ENCODE results near the gene UGT2B7.
"Not testable (repeated sequence)": the region's sequence is repeated elsewhere in the genome, so short reads cannot be mapped to it uniquely, and the experiment has no call there.

UGT2B7 gene

DNA sequence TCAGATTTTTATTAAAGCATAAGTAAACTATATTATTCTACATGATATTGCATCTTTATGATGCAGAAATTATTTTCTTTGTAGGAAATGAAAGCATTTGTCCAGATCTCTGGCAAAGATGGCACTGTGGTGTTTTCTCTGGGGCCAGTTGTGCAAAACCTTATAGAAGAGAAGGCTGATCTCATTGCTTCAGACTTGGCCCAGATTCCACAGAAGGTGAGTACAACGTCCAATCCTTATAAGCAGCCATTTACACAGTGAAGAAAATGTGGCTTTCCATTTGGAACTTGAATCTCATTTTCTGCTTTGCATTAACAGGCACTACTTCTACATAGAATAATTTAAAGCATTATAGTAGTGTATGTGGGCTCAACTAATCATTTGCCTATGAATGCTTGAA is 6.9 kb upstream of the UGT2B7 start:
- no peak for DNase-seq

DNA sequence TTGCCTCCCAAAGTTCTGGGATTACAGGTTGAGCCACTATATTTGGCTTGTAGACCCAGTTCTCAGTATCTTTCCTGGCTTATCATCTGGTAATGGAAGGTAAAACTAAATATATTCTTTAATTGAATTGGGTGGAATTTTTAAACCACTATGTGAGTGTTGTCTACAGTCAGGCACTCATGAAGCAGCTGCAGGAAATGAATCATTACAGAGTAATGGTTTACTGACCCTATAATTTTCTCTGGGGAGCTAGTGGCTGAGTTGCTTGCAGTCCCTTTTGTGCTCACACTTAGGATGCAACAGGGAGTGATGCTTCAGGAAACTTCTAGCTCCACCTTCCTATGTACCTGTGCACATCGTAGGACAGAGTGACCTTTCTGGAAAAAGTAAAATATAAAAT is 4.1 kb upstream of the UGT2B7 start:
- DNase-seq, result no peak

DNA sequence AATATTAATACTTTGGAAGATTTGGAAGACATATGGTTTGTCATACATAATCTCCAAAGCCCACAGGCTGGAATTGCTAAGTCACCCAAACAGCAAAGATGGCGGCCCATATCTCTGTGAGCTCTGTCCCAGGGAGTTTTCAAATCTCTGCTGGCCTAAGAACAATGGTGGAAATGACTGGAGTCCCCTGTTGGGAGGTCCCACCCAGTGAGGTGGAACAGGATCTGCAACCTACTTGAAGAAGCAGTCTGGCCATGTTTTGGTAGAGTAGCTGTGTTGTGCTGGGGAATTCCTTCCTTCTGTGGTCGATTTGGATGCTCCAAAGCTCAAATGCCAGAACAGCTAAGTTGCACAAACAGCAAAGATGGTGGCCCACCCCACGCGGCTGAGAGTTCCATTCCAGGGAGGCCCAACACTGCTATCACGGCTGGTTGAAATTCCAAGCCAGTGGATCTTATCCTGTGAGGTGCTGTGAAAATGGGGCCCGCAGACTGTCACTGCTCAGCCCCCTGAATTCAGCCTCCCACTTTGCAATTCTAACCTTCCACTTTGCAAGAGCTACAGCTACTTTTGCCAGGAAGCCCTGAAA is 3.2 kb upstream of the UGT2B7 start:
- no peak for DNase-seq

DNA sequence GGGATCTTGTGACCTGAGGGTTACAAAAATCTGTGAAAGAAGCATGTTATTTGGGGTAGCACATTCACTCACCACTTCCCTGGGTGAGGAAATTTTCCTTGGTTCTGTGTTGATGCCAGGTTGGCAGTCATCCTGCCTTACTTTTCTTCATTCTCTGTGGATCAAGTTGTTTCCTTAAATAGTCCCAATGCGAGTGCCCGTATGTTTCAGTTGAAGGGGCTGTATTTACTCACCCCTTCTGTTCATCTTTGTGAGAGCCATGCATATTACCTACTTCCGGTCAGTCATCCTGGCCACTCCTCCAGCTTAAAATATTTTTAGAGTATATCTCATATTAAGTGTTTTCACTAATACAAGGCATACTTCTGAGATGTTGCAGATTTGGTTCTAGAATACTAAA is 2.6 kb upstream of the UGT2B7 start:
- DNase-seq, result no peak

DNA sequence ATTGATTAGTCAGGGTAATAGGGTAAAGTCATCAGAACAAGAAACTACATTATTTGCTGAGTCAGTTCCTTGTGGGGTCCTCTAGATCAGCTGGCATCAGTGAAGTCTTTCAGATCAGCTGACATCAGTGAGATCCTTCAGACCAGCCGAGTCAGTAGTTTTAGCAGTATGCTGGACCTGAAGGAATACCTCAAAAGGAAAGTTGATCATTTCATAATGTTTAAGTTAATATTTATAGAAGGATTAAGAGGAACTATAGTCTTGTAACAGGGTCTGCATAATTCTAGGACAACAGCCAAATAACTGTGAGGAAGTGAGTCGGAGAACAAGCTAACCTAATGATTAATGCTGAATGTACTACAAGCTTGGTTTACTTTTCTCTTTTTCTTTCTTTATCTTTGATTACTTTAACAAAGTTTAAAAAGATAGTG is 958 bp upstream of the UGT2B7 start:
- DNase-seq, result no peak

DNA sequence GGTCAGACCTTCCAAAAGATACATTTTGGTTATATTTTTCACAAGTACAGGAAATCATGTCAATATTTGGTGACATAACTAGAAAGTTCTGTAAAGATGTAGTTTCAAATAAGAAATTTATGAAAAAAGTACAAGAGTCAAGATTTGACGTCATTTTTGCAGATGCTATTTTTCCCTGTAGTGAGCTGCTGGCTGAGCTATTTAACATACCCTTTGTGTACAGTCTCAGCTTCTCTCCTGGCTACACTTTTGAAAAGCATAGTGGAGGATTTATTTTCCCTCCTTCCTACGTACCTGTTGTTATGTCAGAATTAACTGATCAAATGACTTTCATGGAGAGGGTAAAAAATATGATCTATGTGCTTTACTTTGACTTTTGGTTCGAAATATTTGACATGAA is 536 bp downstream of the UGT2B7 start:
- DNase-seq, result no peak

DNA sequence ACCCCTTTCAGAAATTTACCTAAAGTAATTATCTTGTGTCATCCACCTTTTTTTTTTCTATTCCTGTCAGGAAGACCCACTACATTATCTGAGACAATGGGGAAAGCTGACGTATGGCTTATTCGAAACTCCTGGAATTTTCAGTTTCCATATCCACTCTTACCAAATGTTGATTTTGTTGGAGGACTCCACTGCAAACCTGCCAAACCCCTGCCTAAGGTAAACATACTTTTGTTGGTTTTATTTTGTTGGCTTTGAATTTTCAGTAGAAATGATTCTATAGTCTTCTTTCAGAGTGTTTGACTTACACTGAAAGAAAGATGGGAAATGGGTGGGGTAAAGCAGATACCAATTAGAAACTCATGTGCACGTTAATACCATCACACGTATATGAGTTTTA is 2.2 kb downstream of the UGT2B7 start:
- no peak for DNase-seq

DNA sequence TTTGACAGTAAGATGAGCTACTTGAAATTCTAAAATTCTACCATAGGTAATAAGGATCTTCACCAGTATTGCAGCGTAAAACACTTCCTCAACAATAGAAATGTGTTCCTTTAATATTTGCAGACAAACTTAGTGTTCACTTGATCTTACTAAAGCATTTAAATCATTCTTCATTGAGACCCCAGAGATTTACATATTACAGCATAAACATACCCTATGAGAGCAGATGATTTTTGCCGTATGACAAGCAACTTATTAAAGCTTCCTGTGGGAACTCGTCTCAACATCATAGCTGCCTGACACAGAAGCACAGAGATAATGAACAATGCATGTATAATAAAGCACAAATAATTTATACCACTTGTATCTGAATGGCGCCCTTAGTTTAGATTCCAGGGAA is 3.6 kb downstream of the UGT2B7 start:
- DNase-seq, result no peak

DNA sequence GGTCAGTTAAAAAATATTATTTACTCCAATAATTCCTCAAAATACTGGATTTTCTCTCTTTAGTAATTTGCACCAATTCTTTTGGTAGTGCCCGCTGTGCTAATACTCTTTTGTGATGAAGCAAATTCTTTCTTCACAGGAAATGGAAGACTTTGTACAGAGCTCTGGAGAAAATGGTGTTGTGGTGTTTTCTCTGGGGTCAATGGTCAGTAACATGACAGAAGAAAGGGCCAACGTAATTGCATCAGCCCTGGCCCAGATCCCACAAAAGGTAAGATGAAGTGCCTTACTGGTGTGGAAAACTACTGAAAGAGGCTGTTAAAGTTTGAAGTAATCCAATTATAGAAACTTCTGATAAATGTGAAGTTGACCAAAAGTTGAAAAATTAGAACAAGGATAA is 6.4 kb downstream of the UGT2B7 start:
- not testable (repeated sequence) for DNase-seq

DNA sequence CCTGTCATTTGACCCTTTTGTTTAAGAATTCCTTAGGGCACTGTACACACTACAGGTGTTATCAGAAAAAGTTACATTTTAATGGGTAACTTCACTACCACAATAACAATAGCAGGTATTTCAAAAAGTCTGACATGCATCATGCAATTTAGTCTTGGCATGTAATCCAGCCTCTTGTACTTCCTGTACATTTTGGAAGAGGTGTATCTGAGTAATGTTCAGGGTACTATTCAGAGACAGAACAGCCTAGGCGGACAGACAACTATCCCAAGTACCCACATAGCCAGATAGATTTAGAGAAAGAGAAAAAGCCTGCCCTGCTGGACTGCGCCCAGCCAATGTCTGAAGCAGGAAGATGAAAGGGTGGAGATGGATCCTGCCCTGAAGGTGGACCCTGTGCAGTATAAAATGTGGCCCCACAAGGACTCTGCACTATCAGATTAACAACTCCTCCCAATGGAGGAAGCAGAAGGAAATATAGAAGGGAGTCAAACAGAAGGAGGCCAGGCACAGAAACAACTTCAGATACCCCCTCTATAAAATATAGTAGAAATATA is 8.5 kb downstream of the UGT2B7 start:
- no peak for DNase-seq

DNA sequence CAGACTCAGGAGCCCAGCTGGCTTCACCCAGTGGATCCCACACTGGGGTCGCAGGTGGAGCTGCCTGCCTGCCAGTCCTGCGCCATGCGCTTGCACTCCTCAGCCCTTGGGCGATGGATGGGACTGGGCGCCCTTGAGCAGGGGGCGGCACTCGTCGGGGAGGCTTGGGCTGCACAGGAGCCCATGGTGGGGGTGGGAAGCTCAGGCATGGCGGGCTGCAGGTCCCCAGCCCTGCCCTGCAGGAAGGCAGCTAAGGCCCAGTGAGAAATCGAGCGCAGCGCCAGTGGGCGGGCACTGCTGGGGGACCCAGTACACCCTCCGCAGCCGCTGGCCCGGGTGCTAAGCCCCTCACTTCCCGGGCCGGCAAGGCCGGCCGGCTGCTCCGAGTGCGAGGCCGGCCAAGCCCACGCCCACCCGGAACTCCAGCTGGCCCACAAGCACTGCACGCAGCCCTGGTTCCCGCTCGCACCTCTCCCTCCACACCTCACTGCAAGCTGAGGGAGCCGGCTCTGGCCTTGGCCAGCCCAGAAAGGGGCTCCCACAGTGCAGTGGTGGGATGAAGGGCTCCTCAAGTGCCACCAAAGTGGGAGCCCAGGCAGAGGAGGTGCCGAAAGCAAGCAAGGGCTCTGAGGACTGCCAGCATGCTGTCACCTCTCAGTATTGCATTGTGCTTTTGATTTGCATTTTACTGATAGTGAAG is 19.0 kb downstream of the UGT2B7 start:
- DNase-seq, result not testable (repeated sequence)

DNA sequence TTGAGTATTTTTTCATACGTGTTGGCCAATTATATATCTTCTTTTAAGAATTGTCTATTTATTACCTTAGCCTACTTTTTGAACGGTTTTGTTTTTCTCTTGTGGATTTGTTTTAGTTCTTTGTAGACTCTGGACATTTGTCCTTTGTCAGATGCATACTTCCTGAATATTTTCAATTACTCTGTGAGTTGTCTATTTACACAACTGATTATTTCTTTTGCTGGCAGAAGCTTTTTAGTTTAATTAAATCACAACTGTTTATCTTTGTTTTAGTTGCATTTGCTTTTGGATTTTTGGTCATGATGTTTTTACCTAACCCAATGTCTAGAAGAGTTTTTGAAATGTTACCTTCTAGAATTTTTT is 19.6 kb downstream of the UGT2B7 start:
- DNase-seq, result no peak

DNA sequence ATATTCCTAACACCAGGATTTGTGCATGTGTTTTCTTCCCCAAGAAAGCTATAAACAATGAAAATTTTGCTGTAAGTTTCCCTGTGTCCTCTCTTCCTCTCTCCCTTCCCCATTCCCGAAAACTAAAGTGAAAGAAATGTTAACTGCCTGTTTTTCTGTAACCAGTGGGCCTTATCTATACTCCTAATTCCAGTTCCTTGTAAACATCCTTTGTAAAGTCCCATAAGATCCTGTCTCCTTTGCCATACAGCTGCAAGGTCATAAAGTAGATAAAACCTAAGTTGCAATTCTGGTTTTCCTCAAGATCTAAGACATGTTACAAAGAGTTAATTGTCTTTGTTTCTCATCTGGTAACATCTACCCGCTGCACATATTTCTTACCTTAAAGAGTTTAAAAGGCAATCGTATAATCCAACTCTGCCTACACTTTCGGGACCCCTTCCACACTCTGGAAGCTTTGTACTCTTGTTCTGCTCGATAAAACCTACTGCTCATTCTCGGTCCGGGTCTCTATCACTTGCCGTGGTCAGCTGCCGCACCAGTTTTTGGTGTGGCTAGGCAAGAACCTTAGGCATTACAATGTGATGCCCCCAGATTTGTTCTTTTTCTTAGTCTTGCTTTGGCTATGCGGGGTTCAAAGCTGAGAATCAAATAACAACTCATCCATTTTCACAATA is 20.5 kb downstream of the UGT2B7 start:
- DNase-seq, result no peak

DNA sequence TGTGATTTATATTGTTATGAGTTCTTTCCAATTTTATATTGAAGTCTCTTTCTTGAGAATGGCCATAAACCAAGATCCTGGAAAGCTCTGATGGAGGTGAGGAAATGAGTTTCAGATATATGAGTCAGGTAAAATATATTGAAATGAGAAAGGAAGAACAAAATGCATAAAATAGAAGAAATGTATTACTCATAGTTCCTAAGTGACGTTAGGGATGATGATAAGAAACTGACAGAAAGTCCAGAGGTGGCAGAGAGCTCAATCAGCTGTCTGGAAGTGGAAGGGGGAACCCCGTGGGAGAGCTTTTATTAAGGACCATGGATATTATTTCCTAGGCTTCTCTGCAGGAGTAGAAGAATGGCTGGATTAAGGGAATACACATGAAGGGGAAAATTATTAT is 24.6 kb downstream of the UGT2B7 start:
- DNase-seq, result no peak

DNA sequence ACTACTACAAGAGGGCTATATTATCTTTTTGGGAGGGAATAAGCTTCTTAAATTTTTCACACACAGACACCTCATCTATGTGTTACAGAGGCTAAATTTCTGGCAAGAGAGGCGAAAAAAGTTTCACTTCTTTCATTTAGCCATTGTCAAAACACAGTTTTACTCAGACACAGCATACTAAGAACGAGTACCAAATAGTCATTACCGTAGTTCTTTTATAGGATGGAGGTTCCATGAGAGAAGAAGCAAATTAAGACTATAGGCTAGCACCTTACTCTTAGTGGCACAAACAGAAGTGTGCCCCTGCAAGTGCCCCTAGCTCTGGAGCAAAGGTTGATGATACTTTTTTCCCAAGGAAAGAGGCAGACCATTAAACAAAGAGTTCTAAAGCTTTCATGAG is 26.2 kb downstream of the UGT2B7 start:
- no peak for DNase-seq

DNA sequence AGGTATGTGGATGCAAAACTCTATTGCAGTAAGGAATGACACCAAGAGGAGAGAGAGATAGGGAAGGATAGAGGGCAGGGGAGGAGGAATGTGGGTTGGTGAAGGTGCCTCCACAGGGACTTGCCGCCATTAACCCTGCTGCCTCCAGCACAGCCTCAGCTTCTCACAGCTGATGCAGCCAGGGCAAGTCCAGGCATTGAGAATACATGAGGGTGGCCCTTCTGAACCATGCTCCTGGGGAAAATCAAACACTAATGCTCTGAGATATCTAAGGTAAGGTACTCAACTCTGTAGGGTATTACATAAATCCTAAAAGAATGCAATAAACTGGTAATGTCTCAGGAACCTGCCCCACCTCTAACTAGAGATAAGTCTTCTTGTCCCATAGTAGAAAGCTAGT is 28.7 kb downstream of the UGT2B7 start:
- DNase-seq, result no peak

DNA sequence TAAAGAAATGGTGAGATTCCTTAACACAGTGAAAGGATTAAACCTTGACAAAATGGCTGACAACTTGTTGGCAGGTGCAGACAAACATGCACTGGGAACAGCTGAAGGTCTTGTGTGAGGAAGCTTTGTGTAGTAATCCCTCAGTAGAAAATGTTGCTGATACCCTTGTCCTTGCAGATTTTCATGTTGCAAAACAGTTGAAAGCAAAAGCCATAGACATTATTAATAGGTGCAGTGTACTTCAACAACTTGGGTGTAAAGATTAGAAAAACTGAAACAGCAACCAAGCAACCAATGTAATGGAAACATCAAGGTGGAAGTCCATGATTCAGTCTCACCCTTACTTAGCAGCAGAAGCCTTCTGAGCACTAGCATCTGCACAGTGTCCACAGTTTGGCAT is 29.8 kb downstream of the UGT2B7 start:
- no peak for DNase-seq

DNA sequence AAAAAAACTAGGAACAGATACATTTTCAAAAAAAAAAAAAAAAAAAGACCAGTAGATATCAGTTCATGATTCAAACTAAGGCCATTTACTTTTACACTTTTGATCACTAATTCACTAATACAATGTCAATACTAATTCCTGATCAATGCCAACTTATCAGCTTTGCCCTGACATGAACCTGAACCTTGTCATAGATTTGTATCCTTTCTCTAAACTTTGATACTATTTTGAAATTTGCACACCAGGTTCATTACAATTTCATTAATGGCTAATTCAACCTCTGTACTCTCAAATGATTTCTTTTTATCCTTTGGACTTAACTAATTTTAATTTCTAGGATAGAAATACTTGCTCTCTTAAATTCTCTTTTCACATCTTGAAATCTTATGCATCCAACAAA is 37.7 kb downstream of the UGT2B7 start:
- DNase-seq, result no peak

DNA sequence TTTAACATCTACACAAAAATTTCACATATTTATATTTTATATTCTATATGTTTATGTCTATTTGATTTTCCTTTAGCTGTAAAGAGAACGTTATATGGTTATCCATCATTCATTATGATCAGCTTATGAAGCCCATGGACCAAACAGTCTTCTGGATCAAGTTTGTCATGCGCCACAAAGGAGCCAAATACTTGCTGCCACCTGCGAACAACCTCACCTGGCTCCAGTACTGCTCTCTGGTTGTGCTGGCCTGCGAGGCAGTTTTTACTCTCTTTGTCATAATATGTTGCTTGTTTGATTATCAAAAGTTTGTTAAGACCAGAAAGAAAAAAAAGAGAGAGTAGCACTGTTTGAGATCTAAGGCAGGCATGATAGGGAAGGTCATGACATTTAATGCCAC is 38.2 kb downstream of the UGT2B7 start:
- DNase-seq, result no peak

DNA sequence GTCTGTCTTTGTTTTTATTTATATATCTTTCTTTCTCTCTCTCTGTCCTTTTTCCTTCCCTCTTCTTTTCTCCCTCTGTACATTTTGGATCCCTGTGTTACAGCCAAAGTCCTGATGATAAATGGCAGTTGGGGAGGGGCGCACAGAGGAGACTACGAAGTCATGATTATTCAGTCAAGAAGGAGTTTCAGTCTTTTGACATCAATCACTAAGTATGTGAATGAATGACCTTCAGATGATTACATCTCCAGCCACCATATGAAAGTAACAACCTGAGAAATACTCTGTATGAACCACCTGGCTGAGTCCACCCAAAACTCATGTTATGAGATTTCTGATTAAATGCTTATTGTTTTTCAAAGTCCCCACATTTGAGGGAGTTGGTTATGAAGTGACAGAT is 45.0 kb downstream of the UGT2B7 start:
- DNase-seq, result no peak

DNA sequence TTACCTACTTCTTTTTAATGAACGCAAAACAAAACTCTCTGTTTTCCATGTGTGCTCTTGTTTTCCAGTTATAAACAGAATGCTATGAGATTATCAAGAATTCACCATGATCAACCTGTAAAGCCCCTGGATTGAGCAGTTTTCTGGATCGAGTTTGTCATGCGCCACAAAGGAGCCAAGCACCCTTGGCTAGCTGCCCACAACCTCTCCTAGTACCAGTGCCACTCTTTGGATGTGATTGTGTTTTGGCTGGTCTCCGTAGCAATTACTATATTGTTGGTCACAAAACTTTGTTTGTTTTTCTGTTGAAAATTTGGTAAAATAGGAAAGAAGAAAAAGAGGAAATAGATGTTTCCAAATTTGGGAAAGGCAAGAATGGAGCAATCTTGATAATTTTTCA is 51.1 kb downstream of the UGT2B7 start:
- DNase-seq, result no peak

DNA sequence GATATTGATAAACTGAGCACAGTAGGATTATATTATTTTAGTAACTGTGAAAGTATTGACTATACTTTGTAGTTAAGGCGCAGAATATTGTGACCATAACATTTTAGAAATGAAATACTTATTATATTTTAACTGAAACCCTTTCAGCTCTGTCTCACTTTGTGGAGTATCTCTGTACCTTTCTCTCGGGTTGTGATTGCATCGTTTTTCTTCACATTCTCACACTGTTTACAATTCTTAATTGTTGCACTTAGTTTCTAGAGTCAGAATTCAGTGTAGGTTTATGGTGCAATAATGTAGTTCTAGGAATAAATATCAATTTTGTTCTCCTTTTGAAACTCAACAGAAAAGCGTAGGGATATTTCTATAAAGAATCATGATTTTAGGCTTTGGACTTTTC is 57.7 kb downstream of the UGT2B7 start:
- no peak for DNase-seq

DNA sequence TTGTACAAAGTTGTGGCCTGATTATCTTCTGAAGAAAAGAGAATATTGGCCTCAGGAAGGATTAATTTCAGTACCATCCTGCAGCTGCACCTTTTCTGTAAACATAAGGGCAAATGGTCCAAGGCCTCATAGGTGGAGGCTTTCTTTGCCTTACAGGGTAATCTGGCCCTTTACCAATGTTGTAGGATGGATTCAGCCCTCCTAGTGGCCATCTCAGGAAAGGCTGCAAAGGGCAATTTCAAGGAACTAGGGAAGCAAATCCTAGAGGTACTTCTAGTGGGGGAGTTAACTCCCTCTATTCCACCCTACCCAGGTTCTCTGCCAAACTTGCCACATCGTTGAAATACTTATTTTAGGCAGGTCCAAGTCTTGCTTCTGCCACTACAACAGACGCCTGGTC is 60.6 kb downstream of the UGT2B7 start:
- DNase-seq, result no peak

Data from activated effector memory CD4-positive, alpha-beta T cell treated with anti-CD3 and anti-CD28 coated beads, Interleukin-2, amount 50 U/mL, for 16 hours (primary cell).